Glutamatergic neuron (in vitro differentiated cells): ENCODE results near the gene DCDC2C. TPM values are rescaled to one million over a fixed set of nuclear protein-coding genes. Genes with fewer than 3 reads are reported as not detected.
"Not testable (repeated sequence)": the region's sequence is repeated elsewhere in the genome, so short reads cannot be mapped to it uniquely, and the experiment has no call there.

Experiments used
- DNase-seq: peaks from one replicate; pipeline ENCODE4 v3.0.0; 2022
- H3K27ac Mint-ChIP-seq: one replicate; pipeline ENCODE4 v1.8.0; 2020; ENCODE audit warnings: mild to moderate bottlenecking, mixed read lengths, inconsistent platforms; ENCODE audit not compliant: unreplicated experiment
- H3K27me3 Mint-ChIP-seq: one replicate; pipeline ENCODE4 v1.8.0; 2020; ENCODE audit warnings: mild to moderate bottlenecking, moderate library complexity, mixed read lengths, inconsistent platforms; ENCODE audit not compliant: unreplicated experiment
- H3K36me3 Mint-ChIP-seq: one replicate; pipeline ENCODE4 v1.8.0; 2020; ENCODE audit warnings: mild to moderate bottlenecking, mixed read lengths, inconsistent platforms; ENCODE audit not compliant: unreplicated experiment
- H3K4me1 Mint-ChIP-seq: one replicate; pipeline ENCODE4 v1.8.0; 2020; ENCODE audit warnings: mild to moderate bottlenecking, low read depth, mixed read lengths, inconsistent platforms; ENCODE audit not compliant: unreplicated experiment
- H3K4me3 Mint-ChIP-seq: one replicate; pipeline ENCODE4 v1.8.0; 2020; ENCODE audit warnings: mild to moderate bottlenecking, mixed read lengths, inconsistent platforms; ENCODE audit not compliant: unreplicated experiment
- H3K9me3 Mint-ChIP-seq: one replicate; pipeline ENCODE4 v1.8.0; 2020; ENCODE audit warnings: mild to moderate bottlenecking, moderate library complexity, mixed read lengths, inconsistent platforms; ENCODE audit not compliant: unreplicated experiment
- total RNA-seq: library from RNA; stranded (reverse); fragmentation: NEBNext Ultra II Directional; extraction: Animal tissue kit (Norgen Biotek cat#: 25700); gene quantifications from one replicate; pipeline ENCODE4 v1.2.1, GENCODE V29; 2021; ENCODE audit not compliant: unreplicated experiment
- TF ChIP-seq, protein P1 (sequence below): fragments of 200-600 bp; sonication (generic); IDR thresholded peaks from one replicate; pipeline ENCODE4 v1.5.0; 2021; ENCODE audit not compliant: partially characterized antibody, unreplicated experiment

Gene DCDC2C
- total RNA-seq, 1 donor from 2014 or later, result not detected

DNA sequence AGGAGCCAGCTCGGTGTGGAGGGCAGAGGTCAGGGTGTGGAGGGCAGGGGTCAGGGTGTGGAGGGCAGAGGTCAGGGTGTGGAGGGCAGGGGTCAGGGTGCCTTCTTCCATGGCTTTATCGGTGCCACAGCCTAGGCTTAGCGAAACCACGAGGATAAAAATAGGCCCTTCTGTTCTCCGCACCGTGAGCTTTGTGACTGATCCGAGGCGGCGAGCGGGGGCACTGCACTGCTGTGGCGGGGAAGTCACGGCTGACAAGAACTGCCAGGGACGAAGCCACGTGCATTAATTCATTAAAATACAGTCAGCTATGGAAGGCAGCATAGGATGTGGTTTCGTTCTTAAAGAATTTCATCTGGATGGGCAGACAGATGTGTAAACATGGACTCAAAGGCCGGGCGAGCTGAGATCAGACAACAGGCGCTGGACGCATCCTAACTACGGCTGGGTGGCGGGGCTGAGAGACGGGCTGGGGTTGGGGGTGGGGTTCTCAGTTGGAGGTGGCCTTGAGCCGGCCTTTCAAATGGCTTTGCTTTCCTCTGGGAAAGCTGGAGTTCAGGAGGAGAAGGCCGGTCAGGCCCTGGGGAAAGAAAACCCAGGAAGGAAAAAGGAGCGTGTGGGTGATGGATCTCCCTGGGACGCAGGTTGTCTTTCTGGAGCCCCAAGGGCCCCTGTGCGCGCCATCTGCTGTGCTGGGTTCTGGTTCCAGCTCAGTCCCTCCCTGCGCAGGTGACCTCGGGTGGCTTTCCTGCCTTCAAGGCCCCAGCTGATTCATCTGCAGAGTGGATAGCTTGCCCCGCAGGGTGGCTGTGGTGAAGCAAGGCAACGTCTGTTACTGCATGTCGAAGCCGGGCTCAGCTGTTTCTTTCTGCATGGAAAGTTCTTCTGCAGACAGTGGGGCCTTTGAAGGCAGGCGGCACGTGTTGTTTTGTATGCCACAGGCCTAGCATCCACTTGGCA, 46.3 kb upstream of the DCDC2C start:
- peak; percentile 38 for DNase-seq
- no peaks in the 10 kb centered on the region for H3K36me3 Mint-ChIP-seq
- no peak overlapping the region for H3K4me3 Mint-ChIP-seq
- TF ChIP-seq, protein P1, sequence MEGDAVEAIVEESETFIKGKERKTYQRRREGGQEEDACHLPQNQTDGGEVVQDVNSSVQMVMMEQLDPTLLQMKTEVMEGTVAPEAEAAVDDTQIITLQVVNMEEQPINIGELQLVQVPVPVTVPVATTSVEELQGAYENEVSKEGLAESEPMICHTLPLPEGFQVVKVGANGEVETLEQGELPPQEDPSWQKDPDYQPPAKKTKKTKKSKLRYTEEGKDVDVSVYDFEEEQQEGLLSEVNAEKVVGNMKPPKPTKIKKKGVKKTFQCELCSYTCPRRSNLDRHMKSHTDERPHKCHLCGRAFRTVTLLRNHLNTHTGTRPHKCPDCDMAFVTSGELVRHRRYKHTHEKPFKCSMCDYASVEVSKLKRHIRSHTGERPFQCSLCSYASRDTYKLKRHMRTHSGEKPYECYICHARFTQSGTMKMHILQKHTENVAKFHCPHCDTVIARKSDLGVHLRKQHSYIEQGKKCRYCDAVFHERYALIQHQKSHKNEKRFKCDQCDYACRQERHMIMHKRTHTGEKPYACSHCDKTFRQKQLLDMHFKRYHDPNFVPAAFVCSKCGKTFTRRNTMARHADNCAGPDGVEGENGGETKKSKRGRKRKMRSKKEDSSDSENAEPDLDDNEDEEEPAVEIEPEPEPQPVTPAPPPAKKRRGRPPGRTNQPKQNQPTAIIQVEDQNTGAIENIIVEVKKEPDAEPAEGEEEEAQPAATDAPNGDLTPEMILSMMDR, result no peak
- peaks cover 34% of the 10 kb centered on the region for H3K4me1 Mint-ChIP-seq
- peaks cover 17% of the 10 kb centered on the region for H3K9me3 Mint-ChIP-seq
- peaks cover 10% of the 10 kb centered on the region for H3K27me3 Mint-ChIP-seq
- peak overlapping the region; percentile 83 for H3K27ac Mint-ChIP-seq

DNA sequence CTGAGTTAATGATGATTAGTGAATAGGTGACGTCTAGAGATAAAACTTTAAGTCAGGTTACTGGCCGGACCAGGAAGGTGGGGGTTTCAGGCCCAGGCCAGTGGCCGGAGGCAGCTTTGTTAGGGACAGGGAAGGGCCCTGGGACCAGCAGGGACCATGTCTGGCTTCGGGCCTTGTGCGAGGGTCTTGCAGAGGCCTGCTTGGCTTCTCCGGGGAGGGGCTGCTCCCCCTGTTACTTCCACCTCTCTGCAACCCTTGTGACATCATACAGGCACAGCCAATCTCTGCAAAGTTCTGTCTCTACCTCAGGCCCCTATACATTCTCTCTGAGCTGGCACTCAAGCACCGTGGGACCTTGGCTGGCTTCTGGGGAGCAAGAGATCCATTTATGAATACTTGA, 45.5 kb upstream of the DCDC2C start, which contains the start of gene ALLC:
Gene ALLC (plus strand): TSS at position 320 of the 400 bp plus-strand sequence. CDS start 12,958 bp downstream, outside the sequence.
- TF ChIP-seq, protein P1, result no peak
- no peak for DNase-seq
- peaks cover 32% of the 10 kb centered on the region for H3K4me1 Mint-ChIP-seq
- no peaks in the 10 kb centered on the region for H3K36me3 Mint-ChIP-seq
- no peak within 1 kb of the TSS for H3K4me3 Mint-ChIP-seq
- peaks cover 17% of the 10 kb centered on the region for H3K9me3 Mint-ChIP-seq
- peaks cover 10% of the 10 kb centered on the region for H3K27me3 Mint-ChIP-seq
- peak within 1 kb of the TSS; percentile 93 for H3K27ac Mint-ChIP-seq

DNA sequence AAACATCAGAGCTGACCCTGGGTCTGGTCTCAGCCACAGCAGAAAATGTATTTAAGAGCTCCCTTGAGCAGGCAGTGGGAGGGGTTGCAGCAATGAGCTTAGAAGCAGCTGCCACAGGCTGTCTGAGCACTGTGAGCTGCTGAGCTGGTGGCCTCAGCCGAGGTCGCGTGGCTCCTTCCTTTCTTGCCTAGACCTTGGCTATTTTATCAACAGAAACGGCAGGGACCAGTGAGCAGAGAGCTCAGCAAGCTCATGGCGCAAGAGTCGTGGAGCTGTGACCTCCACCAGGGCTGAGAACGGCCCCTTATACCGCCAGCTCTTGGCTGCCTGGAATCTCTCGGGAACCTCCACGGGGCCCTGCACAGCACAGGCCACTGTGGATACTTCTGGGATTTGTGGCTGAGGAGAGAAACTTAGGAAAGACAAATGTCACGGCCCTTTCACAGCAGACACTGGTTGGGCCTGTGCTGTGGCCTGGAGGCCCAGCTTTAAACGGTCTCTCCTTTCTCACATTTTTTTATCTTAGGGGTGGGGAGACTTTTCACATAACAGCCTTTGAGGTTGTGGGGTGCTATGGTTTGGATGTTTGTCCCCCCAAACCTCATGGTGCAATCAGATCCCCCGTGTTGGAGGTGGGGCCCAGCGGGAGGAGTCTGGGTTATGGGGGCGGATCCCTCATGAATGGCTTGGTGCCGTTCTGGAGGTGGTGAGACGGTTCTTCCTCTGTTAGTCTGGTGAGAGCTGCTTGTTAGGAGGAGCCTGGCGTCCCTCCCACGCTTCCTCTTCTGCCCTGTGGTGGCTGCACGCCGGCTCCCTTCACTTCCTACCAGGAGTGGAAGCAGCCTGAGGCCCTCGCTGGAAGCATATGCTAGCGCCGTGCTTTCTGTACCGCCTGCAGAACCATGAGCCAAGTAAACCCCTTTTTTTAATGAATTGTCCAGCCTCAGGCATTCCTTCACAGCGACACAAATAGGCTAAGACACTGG, 43.6 kb upstream of the DCDC2C start:
- peaks cover 32% of the 10 kb centered on the region for H3K4me1 Mint-ChIP-seq
- peak overlapping the region; percentile 93 for H3K27ac Mint-ChIP-seq

DNA sequence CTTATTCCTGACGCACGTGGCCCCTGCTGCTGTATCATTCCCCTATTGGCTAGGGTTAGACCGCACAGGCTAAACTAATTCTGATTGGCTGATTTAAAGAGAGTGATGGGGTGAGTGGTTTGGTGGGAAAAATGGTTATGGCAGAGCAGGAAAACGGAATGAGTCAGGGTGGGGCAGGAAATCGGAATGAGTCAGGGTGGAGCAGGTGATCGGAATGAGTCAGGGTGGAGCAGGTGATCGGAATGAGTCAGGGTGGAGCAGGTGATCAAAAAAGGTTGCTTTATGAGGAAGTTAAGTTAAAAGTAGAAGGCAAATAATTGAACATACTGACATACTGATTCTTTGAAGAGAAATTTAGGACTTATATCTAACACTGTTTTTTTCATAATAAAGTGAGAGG, 42.7 kb upstream of the DCDC2C start:
- H3K4me1 Mint-ChIP-seq, result peaks cover 32% of the 10 kb centered on the region
- DNase-seq, H3K36me3 Mint-ChIP-seq, H3K27ac Mint-ChIP-seq, H3K4me3 Mint-ChIP-seq: not testable (repeated sequence)
- H3K9me3 Mint-ChIP-seq, result peaks cover 14% of the 10 kb centered on the region
- H3K27me3 Mint-ChIP-seq, result peaks cover 10% of the 10 kb centered on the region

More for the DNA sequence above, 43.6 kb upstream of the DCDC2C start:
- no peaks in the 10 kb centered on the region for H3K36me3 Mint-ChIP-seq
- peak overlapping the region; percentile 54 for H3K4me3 Mint-ChIP-seq
- H3K9me3 Mint-ChIP-seq, result peaks cover 14% of the 10 kb centered on the region
- H3K27me3 Mint-ChIP-seq, result peaks cover 10% of the 10 kb centered on the region
- DNase-seq, result peak; percentile 62
- TF ChIP-seq, protein P1, result no peak

DNA sequence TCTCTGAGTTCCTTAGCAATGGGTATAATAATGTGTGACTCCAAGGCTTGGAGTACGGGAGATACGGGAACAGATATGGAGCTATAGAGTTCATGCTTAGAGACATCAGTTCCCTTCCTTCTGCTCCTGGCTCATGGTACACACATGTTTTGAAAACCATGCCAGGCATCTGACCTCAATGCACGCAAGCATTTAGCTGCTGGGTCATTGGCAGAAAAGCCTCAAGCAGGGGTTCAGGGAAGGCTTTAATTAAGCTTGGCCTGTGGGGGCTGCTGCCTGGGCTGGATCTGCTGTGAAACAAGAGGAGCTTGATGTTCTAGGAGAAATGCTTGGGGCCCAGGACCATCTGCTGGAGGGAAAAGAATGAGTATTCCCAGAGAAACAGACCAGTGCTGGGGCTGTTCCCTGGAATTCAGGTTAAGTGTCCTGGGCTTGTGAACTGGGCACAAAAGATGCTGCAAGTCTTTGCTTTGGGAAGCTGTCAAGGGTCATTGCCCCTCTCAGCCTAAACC, 42.2 kb upstream of the DCDC2C start:
- no peaks in the 10 kb centered on the region for H3K36me3 Mint-ChIP-seq
- TF ChIP-seq, protein P1, result no peak
- H3K27me3 Mint-ChIP-seq, result peaks cover 10% of the 10 kb centered on the region
- H3K27ac Mint-ChIP-seq, result no peak overlapping the region
- H3K4me3 Mint-ChIP-seq, result no peak overlapping the region
- peaks cover 14% of the 10 kb centered on the region for H3K9me3 Mint-ChIP-seq
- H3K4me1 Mint-ChIP-seq, result peaks cover 32% of the 10 kb centered on the region
- DNase-seq, result no peak
